GM12872 (cell line): ENCODE data around the gene MS4A18.

Experiments used
- CTCF ChIP-seq: IDR thresholded peaks from 3 replicates; pipeline ENCODE4 v1.5.1; 2011; ENCODE audit warnings: low read depth, mild to moderate bottlenecking, low read length, moderate library complexity; ENCODE audit not compliant: insufficient read depth

Gene MS4A18

GRCh38 chr11:60777572-60777971, 53.1 kb downstream of the MS4A18 start:
- no peak for TF ChIP-seq CTCF

GRCh38 chr11:60780065-60780464, 55.5 kb downstream of the MS4A18 start:
- TF ChIP-seq CTCF = no peak

- TF ChIP-seq CTCF = no peak
Measured at GRCh38 chr11:60780774-60781173, 56.3 kb downstream of the MS4A18 start.

- no peak for TF ChIP-seq CTCF
Measured at GRCh38 chr11:60781286-60781980, 56.9 kb downstream of the MS4A18 start.

- no peak for TF ChIP-seq CTCF
Measured at GRCh38 chr11:60781981-60782316, 57.4 kb downstream of the MS4A18 start.

- no peak for TF ChIP-seq CTCF
Measured at GRCh38 chr11:60782393-60783140, 58.0 kb downstream of the MS4A18 start.

GRCh38 chr11:60783141-60783484, 58.6 kb downstream of the MS4A18 start:
- no peak for TF ChIP-seq CTCF
